Uterus (tissue), 2 donors: ENCODE results near the gene NEK9.

Experiments used
- POLR2A ChIP-seq, 2 donors: fragments of 450-650 bp; IDR thresholded peaks; one replicate each; pipeline ENCODE4 v1.6.1; 2016; ENCODE audit warnings: antibody characterized with exemption in 2 of 2, mild to moderate bottlenecking in 1 of 2, moderate library complexity in 1 of 2
- TF ChIP-seq, protein P1 (sequence below), 4 experiments: fragments of 200-600 bp in 2 of 4; fragments of 450-650 bp in 2 of 4; sonication (generic) in 2 of 4; IDR thresholded peaks; one replicate each; pipeline ENCODE4 v1.5.1; 2016 to 2019; ENCODE audit warnings: antibody characterized with exemption in 4 of 4, mild to moderate bottlenecking in 2 of 4, moderate library complexity in 1 of 4

DNA sequence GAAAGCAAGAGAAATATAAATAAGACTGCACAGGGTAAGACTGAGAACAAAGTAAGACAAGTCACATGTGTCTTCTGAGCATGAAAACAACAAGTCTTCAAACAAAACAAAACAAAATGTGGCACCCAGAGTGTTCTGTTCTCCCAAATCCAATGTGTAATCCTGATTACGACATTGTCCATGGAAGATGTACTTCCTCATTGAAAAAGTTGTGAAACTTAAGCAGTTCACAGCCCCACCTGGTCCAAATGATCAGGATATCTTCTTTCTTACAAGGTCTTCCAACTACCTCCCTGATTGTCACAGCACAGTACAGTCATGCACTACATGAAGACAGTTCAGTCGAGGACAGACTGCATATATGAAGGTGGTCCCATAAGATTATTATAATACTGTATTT lies 23.3 kb upstream of the NEK9 start:
- TF ChIP-seq, protein P1, sequence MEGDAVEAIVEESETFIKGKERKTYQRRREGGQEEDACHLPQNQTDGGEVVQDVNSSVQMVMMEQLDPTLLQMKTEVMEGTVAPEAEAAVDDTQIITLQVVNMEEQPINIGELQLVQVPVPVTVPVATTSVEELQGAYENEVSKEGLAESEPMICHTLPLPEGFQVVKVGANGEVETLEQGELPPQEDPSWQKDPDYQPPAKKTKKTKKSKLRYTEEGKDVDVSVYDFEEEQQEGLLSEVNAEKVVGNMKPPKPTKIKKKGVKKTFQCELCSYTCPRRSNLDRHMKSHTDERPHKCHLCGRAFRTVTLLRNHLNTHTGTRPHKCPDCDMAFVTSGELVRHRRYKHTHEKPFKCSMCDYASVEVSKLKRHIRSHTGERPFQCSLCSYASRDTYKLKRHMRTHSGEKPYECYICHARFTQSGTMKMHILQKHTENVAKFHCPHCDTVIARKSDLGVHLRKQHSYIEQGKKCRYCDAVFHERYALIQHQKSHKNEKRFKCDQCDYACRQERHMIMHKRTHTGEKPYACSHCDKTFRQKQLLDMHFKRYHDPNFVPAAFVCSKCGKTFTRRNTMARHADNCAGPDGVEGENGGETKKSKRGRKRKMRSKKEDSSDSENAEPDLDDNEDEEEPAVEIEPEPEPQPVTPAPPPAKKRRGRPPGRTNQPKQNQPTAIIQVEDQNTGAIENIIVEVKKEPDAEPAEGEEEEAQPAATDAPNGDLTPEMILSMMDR (IDR thresholded peaks at IDR 0.05) = no peak
- TF ChIP-seq POLR2A (IDR thresholded peaks at IDR 0.05) = no peak
